Stomach (tissue), 9 donors: ENCODE data around the gene STRN4. TPM values are rescaled to one million over a fixed set of nuclear protein-coding genes. Genes with fewer than 3 reads are reported as not detected.

ENCODE experiments used
- DNase-seq, 2 donors: peaks; one replicate each; pipeline versions ENCODE4 v3.0.0 to v3.0.0-alpha.2; 2013 to 2019
- H3K27ac ChIP-seq, 5 donors: fragments of 200-600 bp in 4 of 5; sonication (generic) in 4 of 5; one replicate each; pipeline ENCODE4 v1.5.1; 2013 to 2019; ENCODE audit warnings: mild to moderate bottlenecking in 1 of 5, moderate library complexity in 1 of 5
- H3K27me3 ChIP-seq, 3 donors: fragments of 200-600 bp; sonication (generic); one replicate each; pipeline ENCODE4 v1.5.1; 2017 to 2019; ENCODE audit warnings: mixed run types in 1 of 3
- H3K36me3 ChIP-seq, 4 donors: fragments of 200-600 bp; sonication (generic); 1 replicate in 3 of 4; 2 replicates in 1 of 4; pipeline ENCODE4 v1.5.1; 2016 to 2019
- H3K4me1 ChIP-seq, 4 donors: fragments of 200-600 bp; sonication (generic); one replicate each; pipeline ENCODE4 v1.5.1; 2016 to 2019
- H3K4me3 ChIP-seq, 4 donors: fragments of 200-600 bp; sonication (generic) in 3 of 4; one replicate each; pipeline ENCODE4 v1.5.1; 2016 to 2019; ENCODE audit warnings: mild to moderate bottlenecking in 1 of 4
- H3K9me3 ChIP-seq, 4 donors: fragments of 200-600 bp; sonication (generic); one replicate each; pipeline ENCODE4 v1.5.1; 2016 to 2019
- CTCF ChIP-seq, 7 experiments: fragments of 450-650 bp in 4 of 7; fragments of 200-600 bp in 3 of 7; sonication (generic) in 3 of 7; IDR thresholded peaks; one replicate each; pipeline ENCODE4 v1.5.1; 2016 to 2019; ENCODE audit warnings: antibody characterized with exemption in 7 of 7, control low read depth in 2 of 7, mild to moderate bottlenecking in 1 of 7
- EP300 ChIP-seq: sonication (generic); formaldehyde crosslinking; IDR thresholded peaks from one replicate; pipeline ENCODE4 v1.6.1; 2017; ENCODE audit warnings: antibody characterized with exemption
- POLR2A ChIP-seq, 4 donors: fragments of 450-650 bp; IDR thresholded peaks; one replicate each; pipeline ENCODE4 v1.6.1; 2016; ENCODE audit warnings: antibody characterized with exemption in 4 of 4, control low read depth in 2 of 4, mild to moderate bottlenecking in 1 of 4, moderate library complexity in 1 of 4
- POLR2AphosphoS5 ChIP-seq, 3 donors: sonication (generic); formaldehyde crosslinking; IDR thresholded peaks; one replicate each; pipeline ENCODE4 v1.6.1; 2016; ENCODE audit warnings: antibody characterized with exemption in 3 of 3
- WGBS, 5 donors: extraction: QIAGEN DNeasy Blood & Tissue Kit in 3 of 5; methylation state at CpG; one replicate each; pipeline versions ENCODE4 v1.1.5 to v1.1.7; 2013 to 2018; 5-methylcytosine and 5-hydroxymethylcytosine counted together
- intact Hi-C: fragments of 100-400 bp; cut with DNase I; formaldehyde crosslinking; loops from one replicate; pipeline ENCODE4 v1.15.1; 2023; ENCODE audit warnings: low total_unique reads
- polyA plus RNA-seq, 3 donors: library from polyadenylated mRNA; stranded (reverse); fragments of 200-250 nt; gene quantifications; one replicate each; pipeline ENCODE4 v1.2.3, GENCODE V29; 2013
- total RNA-seq, 5 donors: library from RNA; depleted of rRNA; stranded (reverse); fragments of >200 nt; gene quantifications; one replicate each; pipeline versions ENCODE4 v1.1.0 to v1.2.3, GENCODE V29; 2014 to 2016
- donor health status: healthy with polysubstance abuse.
- donor health status: Bipolar disorder and iron deficiency.
- donor health status: healthy.

Gene STRN4
- total and polyA plus RNA-seq, 8 donors: 37.1 to 373 (median 62.1) TPM

GRCh38 chr19:46722004-46722380 lies 24.3 kb downstream of the STRN4 start:
- H3K27ac ChIP-seq: no peak overlapping the region
- no peaks in the 10 kb centered on the region for H3K27me3 ChIP-seq
- H3K36me3 ChIP-seq: peaks cover 68 to 80% (median 78%) of the 10 kb centered on the region in 4 donors
- 72 to 84% (median 84%) methylated on average over 8 to 17 of the region's 17 CpGs for WGBS, 5 donors
- TF ChIP-seq POLR2A (IDR thresholded peaks at IDR 0.05) (no peak), EP300 (no peak), POLR2AphosphoS5 (IDR thresholded peaks at IDR 0.05) (no peak), CTCF (IDR thresholded peaks at IDR 0.05) (no peak)
- H3K4me3 ChIP-seq: no peak overlapping the region
- intact Hi-C loops: no loop called here
- no peak for DNase-seq
- peaks cover 6 to 26% (median 20%) of the 10 kb centered on the region in 4 donors for H3K4me1 ChIP-seq
- H3K9me3 ChIP-seq: no peaks in the 10 kb centered on the region

- Histone ChIP-seq H3K4me3 (no peak overlapping the region), H3K27ac (no peak overlapping the region), H3K9me3 (no peaks in the 10 kb centered on the region), H3K27me3 (no peaks in the 10 kb centered on the region), H3K4me1 (peaks cover 6 to 26% (median 19%) of the 10 kb centered on the region in 4 donors), H3K36me3 (peaks cover 62 to 74% (median 72%) of the 10 kb centered on the region in 4 donors)
- no peak for DNase-seq
- intact Hi-C loops: no loop called here
- WGBS, 5 donors: 77 to 85% (median 84%) methylated on average over 15 to 16 of the region's 16 CpGs
- TF ChIP-seq POLR2A (IDR thresholded peaks at IDR 0.05): no peak
- no peak for TF ChIP-seq EP300
- TF ChIP-seq POLR2AphosphoS5 (IDR thresholded peaks at IDR 0.05): no peak
- TF ChIP-seq CTCF (IDR thresholded peaks at IDR 0.05): no peak
Observed at GRCh38 chr19:46721269-46722003, 24.8 kb downstream of the STRN4 start.

GRCh38 chr19:46720503-46721239 lies 25.6 kb downstream of the STRN4 start:
- intact Hi-C loops: no loop called here
- DNase-seq: no peak
- no peak overlapping the region for H3K4me3 ChIP-seq
- H3K27me3 ChIP-seq: no peaks in the 10 kb centered on the region
- no peaks in the 10 kb centered on the region for H3K9me3 ChIP-seq
- 88 to 94% (median 93%) methylated on average over 13 to 22 of the region's 22 CpGs for WGBS, 5 donors
- no peak overlapping the region for H3K27ac ChIP-seq
- H3K36me3 ChIP-seq: peaks cover 55 to 66% (median 64%) of the 10 kb centered on the region in 4 donors
- peaks cover 8 to 31% (median 24%) of the 10 kb centered on the region in 4 donors for H3K4me1 ChIP-seq
- TF ChIP-seq POLR2AphosphoS5 (IDR thresholded peaks at IDR 0.05) (no peak), CTCF (IDR thresholded peaks at IDR 0.05) (no peak), POLR2A (IDR thresholded peaks at IDR 0.05) (no peak), EP300 (no peak)

GRCh38 chr19:46719629-46720502 lies 26.4 kb downstream of the STRN4 start:
- H3K27me3 ChIP-seq: no peaks in the 10 kb centered on the region
- peak overlapping the region in 3 of 5 donors; percentile 91 to 93 (median 92) for H3K27ac ChIP-seq
- no peak for DNase-seq
- no peak overlapping the region for H3K4me3 ChIP-seq
- no peak for TF ChIP-seq POLR2A (IDR thresholded peaks at IDR 0.05)
- TF ChIP-seq EP300: no peak
- no peak for TF ChIP-seq POLR2AphosphoS5 (IDR thresholded peaks at IDR 0.05)
- TF ChIP-seq CTCF (IDR thresholded peaks at IDR 0.05): no peak
- peaks cover 47 to 58% (median 56%) of the 10 kb centered on the region in 4 donors for H3K36me3 ChIP-seq
- intact Hi-C loops: no loop called here
- H3K9me3 ChIP-seq: no peaks in the 10 kb centered on the region
- WGBS, 5 donors: 74 to 81% (median 79%) methylated on average over 14 to 25 of the region's 25 CpGs
- peaks cover 16 to 39% (median 32%) of the 10 kb centered on the region in 4 donors for H3K4me1 ChIP-seq
